Breast epithelium (tissue), 3 donors: ENCODE results near the gene TTPAL.

Experiments used
- CTCF ChIP-seq, 3 donors: fragments of 450-650 bp; IDR thresholded peaks; one replicate each; pipeline ENCODE4 v1.5.1; 2016 to 2017; ENCODE audit warnings: antibody characterized with exemption in 3 of 3, mild to moderate bottlenecking in 3 of 3, moderate library complexity in 3 of 3
- POLR2A ChIP-seq: fragments of 450-650 bp; IDR thresholded peaks from one replicate; pipeline ENCODE4 v1.6.1; 2016; ENCODE audit warnings: antibody characterized with exemption, mild to moderate bottlenecking, moderate library complexity

GRCh38 chr20:44436393-44436792 lies 39.3 kb upstream of the TTPAL start:
- TF ChIP-seq POLR2A, result no peak
- no peak for TF ChIP-seq CTCF (IDR thresholded peaks at IDR 0.05)
